Panc1 (cell line): ENCODE measurements around the gene EIF2B5. TPM values are rescaled to one million over a fixed set of nuclear protein-coding genes. Genes with fewer than 3 reads are reported as not detected.

Source experiments
- ATAC-seq: fragments of 200-7000 bp; cut with Tn5 transposase; 2 replicates; pipeline ENCODE4 v1.9.1; 2020; ENCODE audit warnings: mild to moderate bottlenecking, moderate library complexity
- BruUV-seq: library from RNA; stranded (reverse); fragments of 400-500 nt; replicated peaks from 2 replicates; lab custom pipeline; 2021; lab: Mats Ljungman, UMichigan
- CTCF ChIA-PET: fragments of 300-600 bp; sonication (Branson Sonifier 250); formaldehyde crosslinking; loops from one replicate; lab custom pipeline; 2022; ENCODE audit warnings: antibody characterized with exemption; lab: Charles Lee
- POLR2A ChIA-PET: fragments of 300-600 bp; sonication (Branson Sonifier 250); formaldehyde crosslinking; loops from one replicate; lab custom pipeline; 2022; ENCODE audit warnings: antibody characterized with exemption; lab: Charles Lee
- DNase-seq: peaks from one replicate; pipeline ENCODE4 v3.0.0-alpha.2; 2010; ENCODE audit warnings: low read depth, low spot score
- H3K27ac ChIP-seq: 2 replicates; pipeline ENCODE4 v1.5.1; 2011; ENCODE audit warnings: mild to moderate bottlenecking, low read length, inconsistent platforms
- H3K27me3 ChIP-seq: fragments of 200-500 bp; sonication (Bioruptor generic); 2 replicates; pipeline ENCODE4 v1.6.0; 2014; ENCODE audit warnings: low read length, inconsistent platforms; ENCODE audit not compliant: control insufficient read depth, insufficient read depth
- H3K36me3 ChIP-seq: fragments of 200-500 bp; sonication (Bioruptor generic); 2 replicates; pipeline ENCODE4 v1.5.1; 2014; ENCODE audit warnings: inconsistent platforms, mild to moderate bottlenecking, low read length, moderate library complexity; ENCODE audit not compliant: control insufficient read depth, insufficient read depth
- H3K4me1 ChIP-seq: 2 replicates; pipeline ENCODE4 v1.5.1; 2011; ENCODE audit warnings: inconsistent platforms, mild to moderate bottlenecking, low read length, moderate library complexity; ENCODE audit not compliant: control insufficient read depth, insufficient read depth
- H3K4me3 ChIP-seq, 2 experiments: 2 replicates each; pipeline ENCODE4 v1.5.1; 2011 to 2012; ENCODE audit warnings: low read depth in 2 of 2, low read length in 2 of 2, mild to moderate bottlenecking in 2 of 2, inconsistent platforms in 1 of 2, moderate library complexity in 1 of 2
- H3K9me3 ChIP-seq: fragments of 200-500 bp; sonication (Bioruptor generic); 2 replicates; pipeline ENCODE4 v1.5.1; 2014; ENCODE audit warnings: low read depth, mild to moderate bottlenecking, inconsistent platforms, low read length, moderate library complexity; ENCODE audit not compliant: control insufficient read depth, insufficient read depth
- CTCF ChIP-seq: fragments of 450-650 bp; IDR thresholded peaks from 2 replicates; pipeline ENCODE4 v1.5.1; 2017; ENCODE audit warnings: mild to moderate bottlenecking
- POLR2AphosphoS5 ChIP-seq: IDR thresholded peaks from 2 replicates; pipeline ENCODE4 v1.6.1; 2012; ENCODE audit warnings: mild to moderate bottlenecking, low read depth, low read length, moderate library complexity
- REST ChIP-seq, 2 experiments: IDR thresholded peaks; 2 replicates each; pipeline ENCODE4 v1.6.1; 2011 to 2012; ENCODE audit warnings: low read depth in 2 of 2, control low read depth in 1 of 2, low read length in 1 of 2, mild to moderate bottlenecking in 1 of 2, moderate library complexity in 1 of 2; ENCODE audit not compliant: insufficient read depth in 1 of 2
- SIN3A ChIP-seq: IDR thresholded peaks from 2 replicates; pipeline ENCODE4 v1.6.1; 2012; ENCODE audit warnings: low read depth, mild to moderate bottlenecking, low read length, moderate library complexity, borderline replicate concordance; ENCODE audit not compliant: insufficient read depth
- TCF7L2 ChIP-seq: IDR thresholded peaks from 2 replicates; pipeline ENCODE4 v1.6.1; 2011; ENCODE audit warnings: mild to moderate bottlenecking, low read depth, low read length, inconsistent platforms
- in situ Hi-C: cut with HindIII; loops from 2 replicates; pipeline ENCODE4 v1.10.0; 2016; ENCODE audit warnings: low sequenced_read_pairs, low pct_unique_long_range_greater_than_20kb
- intact Hi-C: fragments of 100-400 bp; cut with micrococcal nuclease; formaldehyde crosslinking; loops from one replicate; pipeline ENCODE4 v1.10.0; 2022; ENCODE audit not compliant: unreplicated experiment
- total RNA-seq: library from RNA; stranded (reverse); gene quantifications from one replicate; pipeline ENCODE4 v1.2.1, GENCODE V29; 2021; ENCODE audit not compliant: unreplicated experiment

EIF2B5 gene
- total RNA-seq, 1 experiment from 2014 or later, result 60.2 TPM

GRCh38 chr3:184143327-184143726 lies 8.2 kb downstream of the EIF2B5 start:
- H3K9me3 ChIP-seq, result no peaks in the 10 kb centered on the region
- ChIA-PET CTCF (no interaction called here), POLR2A (no interaction called here)
- BruUV-seq, result no TSS peak
- no peak overlapping the region for H3K4me3 ChIP-seq
- in situ Hi-C loops (no loop called here), intact Hi-C loops (loop anchor here (10.0 kb wide), 1 partner anchor 141 kb away; no protein-coding TSS in a partner anchor)
- DNase-seq, result no peak
- no peak for ATAC-seq
- peaks cover 18% of the 10 kb centered on the region for H3K36me3 ChIP-seq
- TF ChIP-seq SIN3A, result no peak
- no peak for TF ChIP-seq TCF7L2
- TF ChIP-seq POLR2AphosphoS5, result no peak
- no peak overlapping the region for H3K27ac ChIP-seq
- no peaks in the 10 kb centered on the region for H3K4me1 ChIP-seq
- H3K27me3 ChIP-seq, result no peaks in the 10 kb centered on the region

GRCh38 chr3:184144505-184144904 lies 9.3 kb downstream of the EIF2B5 start:
- POLR2A ChIA-PET, result interaction anchor here (0.6 kb wide), 1 partner anchor 138 kb away, joined by 7 read pairs; no protein-coding TSS in a partner anchor
- Histone ChIP-seq H3K4me3 (no peak overlapping the region), H3K9me3 (no peaks in the 10 kb centered on the region), H3K4me1 (no peaks in the 10 kb centered on the region), H3K27ac (no peak overlapping the region), H3K36me3 (peaks cover 18% of the 10 kb centered on the region), H3K27me3 (no peaks in the 10 kb centered on the region)
- in situ Hi-C loops (no loop called here), intact Hi-C loops (loop anchor here (10.0 kb wide), 1 partner anchor 140 kb away; no protein-coding TSS in a partner anchor)
- BruUV-seq, result no TSS peak
- CTCF ChIA-PET, result no interaction called here
- no peak for DNase-seq
- TF ChIP-seq CTCF (no peak), POLR2AphosphoS5 (no peak), SIN3A (no peak), REST (IDR thresholded peaks at IDR 0.05; ENCODE audit: insufficient read depth in 1 of 2, low read depth in 2 of 2, low read length in 1 of 2) (no peak), TCF7L2 (no peak)
- ATAC-seq, result no peak

GRCh38 chr3:184145111-184145524 lies 10.0 kb downstream of the EIF2B5 start:
- no peak overlapping the region for H3K4me3 ChIP-seq
- in situ Hi-C loops (no loop called here), intact Hi-C loops (loop anchor here (5.0 to 10.0 kb wide), 2 partner anchors 97 to 140 kb away; no protein-coding TSS in a partner anchor)
- DNase-seq, result no peak
- no peak for TF ChIP-seq REST (IDR thresholded peaks at IDR 0.05; ENCODE audit: insufficient read depth in 1 of 2, low read depth in 2 of 2, low read length in 1 of 2)
- TF ChIP-seq CTCF, result peak; percentile 78
- no peaks in the 10 kb centered on the region for H3K27me3 ChIP-seq
- no peak overlapping the region for H3K27ac ChIP-seq
- ChIA-PET CTCF (interaction anchor here (0.7 kb wide), 1 partner anchor 105 kb away, joined by 4 read pairs; the partner anchor contains the start of gene EEF1AKMT4), POLR2A (no interaction called here)
- no peaks in the 10 kb centered on the region for H3K9me3 ChIP-seq
- BruUV-seq, result no TSS peak
- no peaks in the 10 kb centered on the region for H3K4me1 ChIP-seq
- H3K36me3 ChIP-seq, result peaks cover 18% of the 10 kb centered on the region
- peak; percentile 81 for ATAC-seq
